Neural cell (in vitro differentiated cells): ENCODE results near the gene KCNK2. TPM values are rescaled to one million over a fixed set of nuclear protein-coding genes. Genes with fewer than 3 reads are reported as not detected.

Experiments
- H2AFZ ChIP-seq: fragments of 200-600, 300-800 bp; sonication (generic), shearing (Covaris generic); 2 replicates; pipeline ENCODE4 v1.6.0; 2014; ENCODE audit warnings: low read depth, mild to moderate bottlenecking, antibody characterized with exemption, low read length, moderate library complexity
- H3F3A ChIP-seq: fragments of 200-600 bp; shearing (Covaris generic); 2 replicates; pipeline ENCODE4 v1.6.1; 2016; ENCODE audit warnings: mild to moderate bottlenecking, moderate library complexity, mixed read lengths, antibody characterized with exemption, low read length; ENCODE audit not compliant: insufficient read depth, poor library complexity, severe bottlenecking
- H3K27ac ChIP-seq: fragments of 200-600, 300-800 bp; sonication (generic), shearing (Covaris generic); 2 replicates; pipeline ENCODE4 v1.5.1; 2014; ENCODE audit warnings: mild to moderate bottlenecking, low read length, moderate library complexity
- H3K27me3 ChIP-seq: fragments of 300-800, 200-600 bp; sonication (generic), shearing (Covaris generic); 2 replicates; pipeline ENCODE4 v1.6.0; 2014; ENCODE audit warnings: mild to moderate bottlenecking, low read depth, low read length, moderate library complexity; ENCODE audit not compliant: insufficient read depth
- H3K36me3 ChIP-seq: fragments of 300-800, 200-600 bp; sonication (generic), shearing (Covaris generic); 2 replicates; pipeline ENCODE4 v1.5.1; 2014; ENCODE audit warnings: mild to moderate bottlenecking, antibody characterized with exemption, low read length, moderate library complexity; ENCODE audit not compliant: insufficient read depth
- H3K4me2 ChIP-seq: fragments of 300-800, 200-600 bp; sonication (generic), shearing (Covaris generic); 2 replicates; pipeline ENCODE4 v1.6.0; 2014; ENCODE audit warnings: mild to moderate bottlenecking, low read length
- H3K4me3 ChIP-seq: fragments of 300-800, 200-600 bp; sonication (generic), shearing (Covaris generic); 2 replicates; pipeline ENCODE4 v1.5.1; 2014; ENCODE audit warnings: mild to moderate bottlenecking, low read length, moderate library complexity
- H3K79me2 ChIP-seq: fragments of 200-600 bp; shearing (Covaris generic); replicated peaks from 2 replicates; pipeline ENCODE4 v1.6.0; 2014; ENCODE audit warnings: mild to moderate bottlenecking, low read length, moderate library complexity; ENCODE audit not compliant: insufficient read depth
- H3K9ac ChIP-seq: fragments of 300-800, 200-600 bp; sonication (generic), shearing (Covaris generic); 2 replicates; pipeline ENCODE4 v1.6.1; 2016; ENCODE audit warnings: mild to moderate bottlenecking, low read length, mixed read lengths
- H3K9me2 ChIP-seq: fragments of 200-600 bp; shearing (Covaris generic); 2 replicates; pipeline ENCODE4 v1.6.1; 2016; ENCODE audit warnings: mild to moderate bottlenecking, low read length, mixed read lengths; ENCODE audit not compliant: insufficient read depth
- H3K9me3 ChIP-seq: fragments of 200-600, 300-800 bp; sonication (generic), shearing (Covaris generic); 2 replicates; pipeline ENCODE4 v1.6.1; 2016; ENCODE audit warnings: mild to moderate bottlenecking, mixed run types, low read length, moderate library complexity, mixed read lengths
- H4K20me1 ChIP-seq: fragments of 200-600 bp; shearing (Covaris generic); 2 replicates; pipeline ENCODE4 v1.6.1; 2016; ENCODE audit warnings: mild to moderate bottlenecking, mixed run types; ENCODE audit not compliant: insufficient read depth
- CTCF ChIP-seq: fragments of 450-650 bp; IDR thresholded peaks from 2 replicates; pipeline ENCODE4 v1.5.1; 2014; ENCODE audit warnings: antibody characterized with exemption, mild to moderate bottlenecking, moderate library complexity; ENCODE audit not compliant: poor library complexity, severe bottlenecking
- EP300 ChIP-seq: fragments of 450-650 bp; conservative IDR thresholded peaks from 2 replicates; pipeline ENCODE4 v1.6.1; 2014; ENCODE audit warnings: antibody characterized with exemption, mild to moderate bottlenecking, moderate library complexity; ENCODE audit not compliant: poor library complexity, severe bottlenecking
- EZH2 ChIP-seq: fragments of 200-600, 300-800 bp; shearing (Covaris generic), sonication (generic); IDR thresholded peaks from 2 replicates; pipeline ENCODE4 v1.6.1; 2014; ENCODE audit warnings: antibody characterized with exemption, low read length, borderline replicate concordance, mild to moderate bottlenecking; ENCODE audit not compliant: insufficient read depth, poor library complexity, severe bottlenecking
- MXI1 ChIP-seq: fragments of 450-650 bp; conservative IDR thresholded peaks from 2 replicates; pipeline ENCODE4 v1.6.1; 2014; ENCODE audit warnings: antibody characterized with exemption, mild to moderate bottlenecking; ENCODE audit not compliant: poor library complexity, severe bottlenecking
- POLR2AphosphoS5 ChIP-seq: IDR thresholded peaks from 2 replicates; pipeline ENCODE4 v1.6.1; 2012
- RAD21 ChIP-seq: fragments of 450-650 bp; conservative IDR thresholded peaks from 2 replicates; pipeline ENCODE4 v1.6.1; 2014; ENCODE audit warnings: antibody characterized with exemption, mild to moderate bottlenecking, moderate library complexity
- REST ChIP-seq: IDR thresholded peaks from 2 replicates; pipeline ENCODE4 v1.6.1; 2012; ENCODE audit warnings: borderline replicate concordance
- SMC3 ChIP-seq: fragments of 450-650 bp; conservative IDR thresholded peaks from 2 replicates; pipeline ENCODE4 v1.6.1; 2014; ENCODE audit warnings: antibody characterized with exemption, mild to moderate bottlenecking, moderate library complexity; ENCODE audit not compliant: poor library complexity
- TAF1 ChIP-seq: IDR thresholded peaks from 2 replicates; pipeline ENCODE4 v1.6.1; 2012; ENCODE audit warnings: low read depth
- polyA plus RNA-seq: library from polyadenylated mRNA; depleted of rRNA; stranded (reverse); fragments of >200 nt; gene quantifications from 2 replicates; pipeline ENCODE4 v1.2.3, GENCODE V29; 2014

Gene KCNK2
- polyA plus RNA-seq, 1 donor from 2014 or later = 6.8 TPM

- Histone ChIP-seq H3K27ac (no peak overlapping the region), H3K9ac (no peak overlapping the region), H3K79me2 (no peaks in the 10 kb centered on the region), H3K9me3 (no peaks in the 10 kb centered on the region), H3K27me3 (no peaks in the 10 kb centered on the region), H2AFZ (no peak overlapping the region), H3F3A (no peaks in the 10 kb centered on the region), H4K20me1 (no peaks in the 10 kb centered on the region), H3K9me2 (no peaks in the 10 kb centered on the region), H3K4me2 (no peak overlapping the region), H3K36me3 (no peaks in the 10 kb centered on the region), H3K4me3 (no peak overlapping the region)
- TF ChIP-seq MXI1 (no peak), RAD21 (no peak), SMC3 (no peak), TAF1 (no peak), EP300 (no peak), EZH2 (no peak), CTCF (no peak), REST (no peak), POLR2AphosphoS5 (no peak)
Measured at GRCh38 chr1:215252164-215252563, 169.6 kb downstream of the KCNK2 start.

DNA sequence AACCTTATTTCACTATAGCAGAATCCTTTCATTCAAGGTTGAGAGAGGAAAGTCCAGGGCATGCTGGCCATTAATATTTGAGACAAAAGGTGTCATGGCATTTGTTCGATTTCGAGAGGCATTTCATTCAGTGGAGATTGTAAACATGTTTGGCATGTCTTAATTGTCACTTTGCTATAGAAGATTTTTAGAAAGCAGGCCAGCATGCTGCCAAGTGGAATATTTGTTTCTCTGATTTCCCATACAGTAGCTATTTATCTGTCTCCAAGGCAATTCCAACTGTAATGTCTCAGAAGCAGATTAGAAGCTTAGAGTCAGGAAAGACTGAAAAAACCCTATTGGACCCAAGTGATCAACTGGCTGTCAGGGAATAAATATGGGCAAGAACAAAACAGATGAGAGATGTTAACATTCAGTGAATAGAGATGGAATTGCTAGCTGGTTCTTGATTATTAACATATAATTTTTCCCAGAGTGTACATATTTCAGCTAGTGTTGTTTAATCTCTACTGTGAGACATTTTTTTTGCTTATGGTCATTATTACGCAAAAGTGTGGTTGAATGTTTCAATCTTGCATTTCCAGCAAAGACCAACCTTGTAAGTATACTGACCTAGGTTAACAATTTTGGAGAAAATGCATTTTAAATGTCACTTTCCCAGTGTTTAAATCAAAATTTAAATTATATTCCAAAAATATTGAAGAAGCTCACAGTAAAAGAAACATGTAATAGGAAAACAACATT lies 174.6 kb downstream of the KCNK2 start:
- no peak overlapping the region for H3K4me3 ChIP-seq
- no peaks in the 10 kb centered on the region for H3K79me2 ChIP-seq
- H4K20me1 ChIP-seq = no peaks in the 10 kb centered on the region
- no peaks in the 10 kb centered on the region for H3K36me3 ChIP-seq
- H3K27ac ChIP-seq = no peak overlapping the region
- TF ChIP-seq SMC3 = no peak
- no peak for TF ChIP-seq POLR2AphosphoS5
- no peak for TF ChIP-seq REST
- no peak for TF ChIP-seq RAD21
- no peak for TF ChIP-seq CTCF
- no peak for TF ChIP-seq TAF1
- TF ChIP-seq MXI1 = no peak
- no peak for TF ChIP-seq EZH2
- TF ChIP-seq EP300 = no peak
- no peaks in the 10 kb centered on the region for H3K27me3 ChIP-seq
- no peaks in the 10 kb centered on the region for H3K9me2 ChIP-seq
- H3K4me2 ChIP-seq = no peak overlapping the region
- no peaks in the 10 kb centered on the region for H3F3A ChIP-seq
- H2AFZ ChIP-seq = no peak overlapping the region
- H3K9ac ChIP-seq = no peak overlapping the region
- no peaks in the 10 kb centered on the region for H3K9me3 ChIP-seq
